IMR-90 (cell line): Measurements from ENCODE around the gene MYH10. TPM values are rescaled to one million over a fixed set of nuclear protein-coding genes. Genes with fewer than 3 reads are reported as not detected.

Experiments used
- ATAC-seq: fragments of 200-7000 bp; cut with Tn5 transposase; 2 replicates; pipeline ENCODE4 v1.9.1; 2020; ENCODE audit warnings: low read depth, mild to moderate bottlenecking, moderate library complexity
- BruUV-seq: library from RNA; stranded (reverse); fragments of 400-500 nt; replicated peaks from 2 replicates; lab custom pipeline; 2021; lab: Mats Ljungman, UMichigan
- CTCF ChIA-PET: fragments of 300-600 bp; formaldehyde crosslinking; extraction: SDS; loops from one replicate; lab custom pipeline; 2021; ENCODE audit warnings: antibody characterized with exemption; lab: Yijun Ruan, JAX
- POLR2A ChIA-PET: fragments of 300-600 bp; sonication (Branson Sonifier 250); formaldehyde crosslinking; loops from one replicate; lab custom pipeline; 2022; ENCODE audit warnings: antibody characterized with exemption; ENCODE audit not compliant: unreplicated experiment; lab: Charles Lee
- DNase-seq: peaks from one replicate; pipeline ENCODE4 v3.0.0; 2013
- H2AFZ ChIP-seq: replicated peaks from 2 replicates; pipeline ENCODE3; 2013; ENCODE audit warnings: low read length, mild to moderate bottlenecking; ENCODE audit not compliant: poor library complexity
- H2AK5ac ChIP-seq: 2 replicates; pipeline ENCODE4 v1.6.1; 2013; ENCODE audit warnings: low read depth, low read length, inconsistent platforms
- H2AK9ac ChIP-seq: replicated peaks from 2 replicates; pipeline ENCODE3; 2013; ENCODE audit warnings: mild to moderate bottlenecking, low read depth, low read length, moderate library complexity; ENCODE audit not compliant: poor library complexity
- H2BK120ac ChIP-seq: 2 replicates; pipeline ENCODE4 v1.6.1; 2013; ENCODE audit warnings: low read depth, low read length, inconsistent platforms
- H2BK15ac ChIP-seq: 3 replicates; pipeline ENCODE4 v1.6.1; 2013; ENCODE audit warnings: low read depth, low read length, inconsistent platforms
- H2BK20ac ChIP-seq: 2 replicates; pipeline ENCODE4 v1.6.1; 2013; ENCODE audit warnings: low read depth, mild to moderate bottlenecking, inconsistent platforms, low read length, moderate library complexity
- H2BK5ac ChIP-seq: 2 replicates; pipeline ENCODE4 v1.6.1; 2013; ENCODE audit warnings: mild to moderate bottlenecking, low read depth, low read length, inconsistent platforms; ENCODE audit not compliant: poor library complexity, severe bottlenecking
- H3K14ac ChIP-seq: replicated peaks from 2 replicates; pipeline ENCODE4 v1.6.1; 2013; ENCODE audit warnings: low read depth, low read length, inconsistent platforms
- H3K18ac ChIP-seq: 2 replicates; pipeline ENCODE4 v1.6.1; 2013; ENCODE audit warnings: low read depth, low read length, control low read depth
- H3K23ac ChIP-seq: 2 replicates; pipeline ENCODE4 v1.6.1; 2013; ENCODE audit warnings: low read depth, low read length, inconsistent platforms
- H3K27ac ChIP-seq: 2 replicates; pipeline ENCODE4 v1.5.1; 2013; ENCODE audit warnings: mild to moderate bottlenecking, control low read depth, low read length; ENCODE audit not compliant: insufficient read depth
- H3K27me3 ChIP-seq: 2 replicates; pipeline ENCODE4 v1.6.1; 2013; ENCODE audit warnings: low read length; ENCODE audit not compliant: control insufficient read depth, insufficient read depth
- H3K36me3 ChIP-seq: 2 replicates; pipeline ENCODE4 v1.6.1; 2013; ENCODE audit warnings: low read length, mixed read lengths; ENCODE audit not compliant: control insufficient read depth, insufficient read depth
- H3K4ac ChIP-seq: 2 replicates; pipeline ENCODE4 v1.6.1; 2013; ENCODE audit warnings: low read depth, low read length, inconsistent platforms
- H3K4me1 ChIP-seq: 2 replicates; pipeline ENCODE4 v1.6.1; 2013; ENCODE audit warnings: low read length, mixed read lengths; ENCODE audit not compliant: control insufficient read depth, insufficient read depth
- H3K4me2 ChIP-seq: 2 replicates; pipeline ENCODE4 v1.6.1; 2013; ENCODE audit warnings: low read depth, mild to moderate bottlenecking, control low read depth, low read length, moderate library complexity
- H3K4me3 ChIP-seq: 2 replicates; pipeline ENCODE4 v1.5.1; 2013; ENCODE audit warnings: low read depth, mild to moderate bottlenecking, control low read depth, low read length, moderate library complexity; ENCODE audit not compliant: insufficient read depth
- H3K56ac ChIP-seq: 2 replicates; pipeline ENCODE4 v1.6.1; 2013; ENCODE audit warnings: low read length, inconsistent platforms; ENCODE audit not compliant: insufficient read depth; ENCODE audit errors: extremely low read depth
- H3K79me1 ChIP-seq, 2 experiments: 2 replicates each; pipeline ENCODE4 v1.6.1; 2013; ENCODE audit warnings: low read length in 2 of 2, inconsistent platforms in 1 of 2, low read depth in 1 of 2
- H3K9ac ChIP-seq: 2 replicates; pipeline ENCODE4 v1.6.1; 2013; ENCODE audit warnings: low read depth, low read length, control low read depth
- H3K9me1 ChIP-seq: 2 replicates; pipeline ENCODE4 v1.6.1; 2013; ENCODE audit warnings: low read length, inconsistent platforms; ENCODE audit not compliant: insufficient read depth
- H3K9me3 ChIP-seq: 2 replicates; pipeline ENCODE4 v1.6.1; 2013; ENCODE audit warnings: low read length; ENCODE audit not compliant: control insufficient read depth, insufficient read depth
- H4K20me1 ChIP-seq: 2 replicates; pipeline ENCODE4 v1.6.1; 2013; ENCODE audit warnings: low read length, inconsistent platforms; ENCODE audit not compliant: insufficient read depth
- H4K5ac ChIP-seq: 2 replicates; pipeline ENCODE4 v1.6.1; 2013; ENCODE audit warnings: mild to moderate bottlenecking, low read depth, low read length, control low read depth
- H4K8ac ChIP-seq, 2 experiments: 2 replicates each; pipeline ENCODE4 v1.6.1; 2013; ENCODE audit warnings: low read depth in 2 of 2, low read length in 2 of 2, control low read depth in 1 of 2, inconsistent platforms in 1 of 2
- H4K91ac ChIP-seq: 2 replicates; pipeline ENCODE4 v1.6.1; 2013; ENCODE audit warnings: low read depth, low read length, inconsistent platforms; ENCODE audit not compliant: insufficient read depth
- BHLHE40 ChIP-seq: fragments of 150-350 bp; IDR thresholded peaks from 2 replicates; pipeline ENCODE4 v1.6.1; 2016; ENCODE audit warnings: mild to moderate bottlenecking, low read depth, low read length
- CEBPB ChIP-seq: IDR thresholded peaks from 2 replicates; pipeline ENCODE4 v1.6.1; 2012; ENCODE audit warnings: low read depth, low read length, improper control_type of control experiment
- CHD1 ChIP-seq: IDR thresholded peaks from 2 replicates; pipeline ENCODE4 v1.6.1; 2012; ENCODE audit warnings: low read depth, low read length, improper control_type of control experiment
- CTCF ChIP-seq: conservative IDR thresholded peaks from 2 replicates; pipeline ENCODE4 v1.5.1; 2012; ENCODE audit warnings: mild to moderate bottlenecking, low read depth, low read length, improper control_type of control experiment
- MAFK ChIP-seq: IDR thresholded peaks from 2 replicates; pipeline ENCODE4 v1.6.1; 2012; ENCODE audit warnings: low read depth, low read length, improper control_type of control experiment
- MAZ ChIP-seq: IDR thresholded peaks from 2 replicates; pipeline ENCODE4 v1.6.1; 2012; ENCODE audit warnings: low read depth, mild to moderate bottlenecking, low read length, improper control_type of control experiment, moderate library complexity, borderline replicate concordance
- MXI1 ChIP-seq: IDR thresholded peaks from 2 replicates; pipeline ENCODE4 v1.6.1; 2012; ENCODE audit warnings: low read depth, mild to moderate bottlenecking, low read length, moderate library complexity, borderline replicate concordance
- NFE2L2 ChIP-seq: fragments of 150-350 bp; IDR thresholded peaks from 2 replicates; pipeline ENCODE4 v1.6.1; 2016; ENCODE audit warnings: low read depth, mild to moderate bottlenecking, low read length
- POLR2A ChIP-seq: IDR thresholded peaks from 2 replicates; pipeline ENCODE4 v1.6.1; 2012; ENCODE audit warnings: mild to moderate bottlenecking, low read depth, low read length
- RAD21 ChIP-seq: IDR thresholded peaks from 2 replicates; pipeline ENCODE4 v1.6.1; 2012; ENCODE audit warnings: low read length, improper control_type of control experiment
- RCOR1 ChIP-seq: IDR thresholded peaks from 2 replicates; pipeline ENCODE4 v1.6.1; 2012; ENCODE audit warnings: mild to moderate bottlenecking, low read length, improper control_type of control experiment; ENCODE audit not compliant: insufficient replicate concordance
- SMC3 ChIP-seq: fragments of 150-350 bp; IDR thresholded peaks from 2 replicates; pipeline ENCODE4 v1.6.1; 2016; ENCODE audit warnings: low read depth, mild to moderate bottlenecking, antibody characterized with exemption, low read length, moderate library complexity
- USF2 ChIP-seq: fragments of 150-350 bp; IDR thresholded peaks from 2 replicates; pipeline ENCODE4 v1.6.1; 2017; ENCODE audit warnings: mild to moderate bottlenecking, antibody characterized with exemption, low read length, low read depth
- WGBS, 2 experiments: methylation state at CpG; one replicate each; pipeline versions ENCODE4 v1.1.5 to v1.1.7; 2013; ENCODE audit warnings: missing lambda C conversion rate in 2 of 2; ENCODE audit not compliant: insufficient read length in 1 of 2; ENCODE audit errors: extremely low coverage in 2 of 2; 5-methylcytosine and 5-hydroxymethylcytosine counted together
- dilution Hi-C: fragments of 300-500 bp; cut with HindIII; formaldehyde crosslinking; loops from one replicate; pipeline ENCODE4 v1.14.3; 2018; ENCODE audit warnings: low sequenced_read_pairs; ENCODE audit not compliant: unreplicated experiment
- in situ Hi-C: fragments of 300-500 bp; cut with MboI; formaldehyde crosslinking; loops from 3 replicates; pipeline ENCODE4 v1.14.3; 2019; ENCODE audit warnings: low sequenced_read_pairs, inconsistent platforms, mixed read lengths
- intact Hi-C: fragments of 100-400 bp; cut with micrococcal nuclease; formaldehyde crosslinking; loops from 2 replicates; pipeline ENCODE4 v1.10.0; 2022
- polyA plus RNA-seq, 3 experiments: library from polyadenylated mRNA; depleted of rRNA; stranded (reverse); fragments of >200 nt; gene quantifications; 2 replicates each; pipeline ENCODE4 v1.2.3, GENCODE V29; 2012; ENCODE audit warnings: low replicate concordance in 1 of 3
- total RNA-seq: library from RNA; depleted of rRNA; stranded (reverse); fragments of >200 nt; gene quantifications from 2 replicates; pipeline ENCODE4 v1.2.3, GENCODE V29; 2012

MYH10 gene
- total and polyA plus RNA-seq, 2 of the 4 experiments (the other 2 are of a cell fraction), result 71.2 to 95.2 TPM

- Histone ChIP-seq H2BK120ac (no peak overlapping the region), H3K9me1 (peaks cover 13% of the 10 kb centered on the region), H2AK9ac (no peak overlapping the region), H2BK20ac (no peak overlapping the region), H3K27me3 (no peaks in the 10 kb centered on the region), H2AK5ac (no peak overlapping the region), H3K18ac (no peak overlapping the region), H3K4me2 (no peak overlapping the region), H4K91ac (no peak overlapping the region), H3K27ac (no peak overlapping the region), H2BK5ac (no peak overlapping the region), H3K4me3 (no peak overlapping the region), H3K4me1 (peaks cover 7% of the 10 kb centered on the region), H3K56ac (no peak overlapping the region), H3K9ac (no peak overlapping the region), H3K9me3 (0 out of 2 replicates have a peak, but pooled peaks cover 1% of the 10 kb centered on the region), H4K20me1 (peaks cover 21% of the 10 kb centered on the region), H3K14ac (no peak overlapping the region), H3K79me1 (peaks cover 32 to 67% of the 10 kb centered on the region in 2 experiments), H3K23ac (no peak overlapping the region), H4K5ac (no peak overlapping the region), H2BK15ac (no peak overlapping the region), H2AFZ (no peak overlapping the region), H4K8ac (no peak overlapping the region), H3K4ac (no peak overlapping the region), H3K36me3 (no peaks in the 10 kb centered on the region; the same call in 1 of the 2 replicates)
- CTCF ChIA-PET, result no interaction called here
- in situ Hi-C loops (no loop called here), intact Hi-C loops (no loop called here), dilution Hi-C loops (no loop called here)
- POLR2A ChIA-PET, result no interaction called here
- TF ChIP-seq RCOR1 (no peak), NFE2L2 (no peak), POLR2A (no peak), RAD21 (no peak), MXI1 (no peak), USF2 (no peak), MAZ (no peak), SMC3 (no peak), CEBPB (no peak), CHD1 (no peak), CTCF (no peak), BHLHE40 (no peak), MAFK (no peak)
- ATAC-seq (no peak), DNase-seq (no peak)
- WGBS, 2 experiments, result no CpG with 5 or more reads among the region's 4 CpGs
- BruUV-seq, result no TSS peak
Observed at GRCh38 chr17:8609910-8610309, 20.6 kb downstream of the MYH10 start.
